Tibial nerve (tissue), 4 donors: ENCODE data around the gene GYPA.
"Not testable (repeated sequence)": the region's sequence is repeated elsewhere in the genome, so short reads cannot be mapped to it uniquely, and the experiment has no call there.

ENCODE experiments used
- EP300 ChIP-seq, 2 donors: sonication (generic); formaldehyde crosslinking; IDR thresholded peaks; one replicate each; pipeline ENCODE4 v1.6.1; 2017; ENCODE audit warnings: antibody characterized with exemption in 2 of 2, mild to moderate bottlenecking in 1 of 2
- TF ChIP-seq, protein P1 (sequence below), 5 experiments: fragments of 200-600 bp in 3 of 5; fragments of 450-650 bp in 2 of 5; sonication (generic) in 3 of 5; IDR thresholded peaks; one replicate each; pipeline ENCODE4 v1.5.1; 2016 to 2019; ENCODE audit warnings: antibody characterized with exemption in 5 of 5, mild to moderate bottlenecking in 3 of 5, moderate library complexity in 2 of 5

DNA sequence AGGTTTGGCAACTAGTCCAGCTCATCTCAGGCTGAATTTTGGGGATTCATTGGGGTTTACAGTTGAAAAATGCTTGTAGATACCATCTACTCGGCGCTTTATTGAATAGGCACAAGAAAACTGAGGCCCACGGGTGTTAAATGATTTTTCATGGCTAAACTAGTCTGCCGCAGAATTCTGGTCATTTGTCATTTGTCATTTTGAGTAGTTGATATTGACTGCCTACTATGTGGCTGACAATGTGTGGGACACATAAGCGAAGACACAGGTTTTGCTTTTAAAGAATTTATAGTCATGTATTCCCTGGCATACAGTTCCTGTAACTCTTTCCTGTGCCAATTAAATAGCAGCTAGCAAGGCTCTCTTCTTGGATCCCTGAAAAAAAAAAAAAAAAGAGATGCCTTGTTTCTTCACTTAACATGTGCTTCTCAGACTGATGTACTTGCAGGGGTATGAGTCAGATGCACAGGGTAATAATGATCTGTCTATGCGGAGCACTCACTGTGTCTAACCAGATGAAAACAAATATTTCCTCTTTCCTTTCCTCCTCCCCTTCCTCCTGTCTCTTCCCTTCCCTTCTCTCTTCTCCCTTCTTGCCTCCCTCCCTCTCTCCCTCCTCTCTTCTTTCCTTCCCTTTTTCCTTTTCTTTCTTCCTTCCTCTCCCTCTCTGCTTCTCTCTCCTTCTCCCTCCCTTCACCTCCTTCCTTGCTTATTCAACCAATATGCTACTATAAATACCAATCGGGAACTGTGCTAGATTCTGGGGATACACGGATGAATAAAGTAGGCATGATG lies 3.2 kb downstream of the GYPA start:
- TF ChIP-seq, protein P1, sequence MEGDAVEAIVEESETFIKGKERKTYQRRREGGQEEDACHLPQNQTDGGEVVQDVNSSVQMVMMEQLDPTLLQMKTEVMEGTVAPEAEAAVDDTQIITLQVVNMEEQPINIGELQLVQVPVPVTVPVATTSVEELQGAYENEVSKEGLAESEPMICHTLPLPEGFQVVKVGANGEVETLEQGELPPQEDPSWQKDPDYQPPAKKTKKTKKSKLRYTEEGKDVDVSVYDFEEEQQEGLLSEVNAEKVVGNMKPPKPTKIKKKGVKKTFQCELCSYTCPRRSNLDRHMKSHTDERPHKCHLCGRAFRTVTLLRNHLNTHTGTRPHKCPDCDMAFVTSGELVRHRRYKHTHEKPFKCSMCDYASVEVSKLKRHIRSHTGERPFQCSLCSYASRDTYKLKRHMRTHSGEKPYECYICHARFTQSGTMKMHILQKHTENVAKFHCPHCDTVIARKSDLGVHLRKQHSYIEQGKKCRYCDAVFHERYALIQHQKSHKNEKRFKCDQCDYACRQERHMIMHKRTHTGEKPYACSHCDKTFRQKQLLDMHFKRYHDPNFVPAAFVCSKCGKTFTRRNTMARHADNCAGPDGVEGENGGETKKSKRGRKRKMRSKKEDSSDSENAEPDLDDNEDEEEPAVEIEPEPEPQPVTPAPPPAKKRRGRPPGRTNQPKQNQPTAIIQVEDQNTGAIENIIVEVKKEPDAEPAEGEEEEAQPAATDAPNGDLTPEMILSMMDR (IDR thresholded peaks at IDR 0.05): not testable (repeated sequence)
- TF ChIP-seq EP300 (IDR thresholded peaks at IDR 0.05): not testable (repeated sequence)
